Suprapubic skin (tissue), 4 donors: Measurements from ENCODE around the gene AQP9. TPM values are rescaled to one million over a fixed set of nuclear protein-coding genes. Genes with fewer than 3 reads are reported as not detected.
"Not testable (repeated sequence)": the region's sequence is repeated elsewhere in the genome, so short reads cannot be mapped to it uniquely, and the experiment has no call there.

Experiments
- DNase-seq, 2 donors: peaks; one replicate each; pipeline ENCODE4 v3.0.0-alpha.2; 2019; ENCODE audit warnings: low spot score in 2 of 2
- H3K27ac ChIP-seq: fragments of 200-600 bp; sonication (generic); one replicate; pipeline ENCODE4 v1.5.1; 2019
- H3K27me3 ChIP-seq: fragments of 200-600 bp; sonication (generic); one replicate; pipeline ENCODE4 v1.5.1; 2019
- H3K36me3 ChIP-seq: fragments of 200-600 bp; sonication (generic); one replicate; pipeline ENCODE4 v1.5.1; 2019
- H3K4me1 ChIP-seq: fragments of 200-600 bp; sonication (generic); one replicate; pipeline ENCODE4 v1.5.1; 2019
- H3K4me3 ChIP-seq: fragments of 200-600 bp; sonication (generic); one replicate; pipeline ENCODE4 v1.5.1; 2019; ENCODE audit warnings: mild to moderate bottlenecking
- H3K9me3 ChIP-seq: fragments of 200-600 bp; sonication (generic); one replicate; pipeline ENCODE4 v1.5.1; 2019
- CTCF ChIP-seq, 2 donors: fragments of 200-600 bp in 1 of 2; fragments of 450-650 bp in 1 of 2; sonication (generic) in 1 of 2; IDR thresholded peaks; one replicate each; pipeline ENCODE4 v1.5.1; 2016 to 2019; ENCODE audit warnings: antibody characterized with exemption in 2 of 2, mild to moderate bottlenecking in 1 of 2, moderate library complexity in 1 of 2
- EP300 ChIP-seq: sonication (generic); formaldehyde crosslinking; IDR thresholded peaks from one replicate; pipeline ENCODE4 v1.6.1; 2017; ENCODE audit warnings: antibody characterized with exemption
- POLR2A ChIP-seq, 2 donors: fragments of 450-650 bp; IDR thresholded peaks; one replicate each; pipeline ENCODE4 v1.6.1; 2017; ENCODE audit warnings: antibody characterized with exemption in 2 of 2, mild to moderate bottlenecking in 2 of 2, moderate library complexity in 2 of 2
- POLR2AphosphoS5 ChIP-seq, 3 donors: sonication (generic); formaldehyde crosslinking; IDR thresholded peaks; one replicate each; pipeline ENCODE4 v1.6.1; 2017; ENCODE audit warnings: antibody characterized with exemption in 3 of 3
- WGBS: methylation state at CpG from one replicate; pipeline ENCODE4 v1.1.5; 2018; 5-methylcytosine and 5-hydroxymethylcytosine counted together
- total RNA-seq, 4 donors: library from RNA; depleted of rRNA; stranded (reverse); fragments of >200 nt; gene quantifications; one replicate each; pipeline ENCODE4 v1.1.0, GENCODE V29; 2016

The AQP9 gene
- total RNA-seq, 4 donors from 2014 or later: 7.6 to 49.0 (median 32.7) TPM

GRCh38 chr15:58203537-58203936 is 65.4 kb downstream of the AQP9 start:
- no peak for DNase-seq
- TF ChIP-seq POLR2AphosphoS5 (IDR thresholded peaks at IDR 0.05) (peak in 1 of 3 donors; percentile 33), CTCF (IDR thresholded peaks at IDR 0.05) (no peak)
- WGBS: 55% methylated on average over 4 of the region's 4 CpGs
- peaks cover 9% of the 10 kb centered on the region for H3K4me1 ChIP-seq
- H3K27ac ChIP-seq: no peak overlapping the region
- H3K27me3 ChIP-seq: no peaks in the 10 kb centered on the region
- no peak overlapping the region for H3K4me3 ChIP-seq
- H3K36me3 ChIP-seq: no peaks in the 10 kb centered on the region
- H3K9me3 ChIP-seq: no peaks in the 10 kb centered on the region

- H3K9me3 ChIP-seq: no peaks in the 10 kb centered on the region
- no peak for DNase-seq
- H3K36me3 ChIP-seq: no peaks in the 10 kb centered on the region
- TF ChIP-seq POLR2A (IDR thresholded peaks at IDR 0.05) (no peak), CTCF (IDR thresholded peaks at IDR 0.05) (no peak), EP300 (no peak), POLR2AphosphoS5 (IDR thresholded peaks at IDR 0.05) (no peak)
- WGBS: 95% methylated on average over 9 of the region's 9 CpGs
- H3K4me3 ChIP-seq: no peak overlapping the region
- peaks cover 13% of the 10 kb centered on the region for H3K4me1 ChIP-seq
- no peak overlapping the region for H3K27ac ChIP-seq
- H3K27me3 ChIP-seq: no peaks in the 10 kb centered on the region
These were observed 68.0 kb downstream of the AQP9 start for GRCh38 chr15:58206151-58206550.

GRCh38 chr15:58208217-58208616 is 70.0 kb downstream of the AQP9 start:
- H3K27ac ChIP-seq, DNase-seq, H3K9me3 ChIP-seq, H3K36me3 ChIP-seq, H3K4me3 ChIP-seq, H3K27me3 ChIP-seq: not testable (repeated sequence)
- 90% methylated on average over 6 of the region's 6 CpGs for WGBS
- peaks cover 10% of the 10 kb centered on the region for H3K4me1 ChIP-seq

- H3K27me3 ChIP-seq, H3K36me3 ChIP-seq, H3K4me3 ChIP-seq, H3K9me3 ChIP-seq, DNase-seq: not testable (repeated sequence)
- H3K4me1 ChIP-seq: peaks cover 17% of the 10 kb centered on the region
- WGBS: 40% methylated on average over 2 of the region's 3 CpGs
- peak overlapping the region; percentile 47 for H3K27ac ChIP-seq
These were observed 70.9 kb downstream of the AQP9 start for GRCh38 chr15:58209007-58209481.

GRCh38 chr15:58210031-58210430 is 71.8 kb downstream of the AQP9 start:
- H3K9me3 ChIP-seq, H3K27ac ChIP-seq, H3K36me3 ChIP-seq, H3K27me3 ChIP-seq, H3K4me3 ChIP-seq, DNase-seq: not testable (repeated sequence)
- H3K4me1 ChIP-seq: peaks cover 21% of the 10 kb centered on the region
- WGBS: 73% methylated on average over 4 of the region's 4 CpGs

- WGBS: 80% methylated on average over 7 of the region's 7 CpGs
- H3K27ac ChIP-seq: no peak overlapping the region
- H3K4me1 ChIP-seq: peaks cover 21% of the 10 kb centered on the region
These were observed 74.8 kb downstream of the AQP9 start for GRCh38 chr15:58212909-58213526.

More at GRCh38 chr15:58212909-58213526, 74.8 kb downstream of the AQP9 start:
- no peak for DNase-seq
- Histone ChIP-seq H3K9me3 (no peaks in the 10 kb centered on the region), H3K36me3 (no peaks in the 10 kb centered on the region), H3K27me3 (no peaks in the 10 kb centered on the region), H3K4me3 (no peak overlapping the region)
- no peak for TF ChIP-seq CTCF (IDR thresholded peaks at IDR 0.05)
- TF ChIP-seq POLR2A (IDR thresholded peaks at IDR 0.05): no peak
- no peak for TF ChIP-seq EP300
- TF ChIP-seq POLR2AphosphoS5 (IDR thresholded peaks at IDR 0.05): no peak
